Rectal smooth muscle tissue (tissue), 1 donor: ENCODE data around the gene RAD1.
"Not testable (repeated sequence)": the region's sequence is repeated elsewhere in the genome, so short reads cannot be mapped to it uniquely, and the experiment has no call there.

Experiments used
- H3K27ac ChIP-seq: one replicate; pipeline ENCODE4 v1.7.0; 2013; ENCODE audit warnings: low read depth, low read length, inconsistent platforms
- H3K27me3 ChIP-seq: one replicate; pipeline ENCODE4 v1.7.0; 2013; ENCODE audit warnings: low read length; ENCODE audit not compliant: control insufficient read depth, insufficient read depth
- H3K36me3 ChIP-seq: one replicate; pipeline ENCODE4 v1.7.0; 2013; ENCODE audit warnings: low read length; ENCODE audit not compliant: control insufficient read depth, insufficient read depth
- H3K4me1 ChIP-seq: one replicate; pipeline ENCODE4 v1.7.0; 2013; ENCODE audit warnings: low read length; ENCODE audit not compliant: control insufficient read depth, insufficient read depth
- H3K4me3 ChIP-seq: one replicate; pipeline ENCODE4 v1.7.0; 2013; ENCODE audit warnings: low read length
- H3K9ac ChIP-seq: one replicate; pipeline ENCODE4 v1.7.0; 2013; ENCODE audit warnings: low read length

RAD1 gene

GRCh38 chr5:34929134-34929719, 13.9 kb upstream of the RAD1 start, which contains the start of gene DNAJC21:
Gene DNAJC21 (plus strand): TSS chr5:34929559. CDS start chr5:34929820, 261 bp downstream.
- H3K9ac ChIP-seq: peak within 1 kb of the TSS; percentile 90

DNA sequence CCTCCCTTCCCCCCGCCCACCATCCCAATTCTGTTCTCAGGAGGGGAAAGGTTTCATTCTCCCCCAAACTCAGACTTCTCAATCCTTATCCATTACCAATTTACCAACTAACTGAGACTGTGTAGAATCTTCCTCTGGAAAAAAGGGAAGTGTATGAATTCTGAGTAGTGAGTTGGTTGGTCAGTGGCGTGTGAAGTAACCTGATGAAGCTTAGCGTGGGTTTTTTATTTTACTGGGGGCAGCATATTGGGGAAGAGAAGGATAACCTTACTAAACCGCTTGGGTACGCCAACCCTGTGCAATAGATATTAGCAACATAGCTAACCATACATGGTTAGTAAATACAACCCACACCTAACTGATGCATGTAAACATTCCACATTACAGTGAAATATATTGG, 13.0 kb upstream of the RAD1 start:
- peaks cover 7% of the 10 kb centered on the region for H3K4me1 ChIP-seq
- no peaks in the 10 kb centered on the region for H3K27me3 ChIP-seq
- H3K4me3 ChIP-seq: no peak overlapping the region
- no peak overlapping the region for H3K9ac ChIP-seq
- no peak overlapping the region for H3K27ac ChIP-seq
- peaks cover 2% of the 10 kb centered on the region for H3K36me3 ChIP-seq

More at GRCh38 chr5:34929134-34929719, 13.9 kb upstream of the RAD1 start, which contains the start of gene DNAJC21:
- Histone ChIP-seq H3K27ac (peak within 1 kb of the TSS; percentile 89), H3K36me3 (no peaks in the 10 kb centered on the region), H3K4me1 (peaks cover 7% of the 10 kb centered on the region), H3K27me3 (no peaks in the 10 kb centered on the region), H3K4me3 (peak within 1 kb of the TSS; percentile 77)

DNA sequence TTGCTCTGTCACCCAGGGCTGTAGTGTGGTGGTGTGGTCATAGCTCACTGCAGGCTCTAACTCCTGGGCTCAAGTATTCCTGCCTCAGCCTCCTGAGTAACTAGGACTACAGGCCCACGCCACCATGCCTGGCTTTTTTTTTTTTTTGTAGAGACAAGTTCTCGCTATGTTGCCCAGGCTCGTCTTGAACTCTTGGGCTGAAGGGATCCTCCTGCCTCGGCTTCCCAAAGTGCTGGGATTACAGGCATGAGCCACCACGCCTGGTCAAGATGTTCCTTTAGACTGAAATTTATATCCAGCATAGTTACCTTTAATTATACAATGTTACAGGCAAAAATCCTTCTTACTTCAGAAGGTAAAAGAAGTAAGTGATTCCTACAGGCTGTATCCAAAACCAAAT, 12.5 kb upstream of the RAD1 start:
- Histone ChIP-seq H3K27ac (no peak overlapping the region), H3K4me1 (peaks cover 7% of the 10 kb centered on the region), H3K36me3 (peaks cover 3% of the 10 kb centered on the region), H3K4me3 (no peak overlapping the region), H3K27me3 (no peaks in the 10 kb centered on the region), H3K9ac (no peak overlapping the region)

GRCh38 chr5:34926318-34926888, 11.1 kb upstream of the RAD1 start:
- no peak overlapping the region for H3K27ac ChIP-seq
- H3K36me3 ChIP-seq: peaks cover 3% of the 10 kb centered on the region
- no peak overlapping the region for H3K4me3 ChIP-seq
- no peaks in the 10 kb centered on the region for H3K27me3 ChIP-seq
- H3K4me1 ChIP-seq: peaks cover 7% of the 10 kb centered on the region
- no peak overlapping the region for H3K9ac ChIP-seq

- Histone ChIP-seq H3K36me3 (peaks cover 6% of the 10 kb centered on the region), H3K27me3 (no peaks in the 10 kb centered on the region), H3K4me1 (no peaks in the 10 kb centered on the region), H3K27ac (no peak overlapping the region), H3K4me3 (no peak overlapping the region), H3K9ac (no peak overlapping the region)
Observed at GRCh38 chr5:34924462-34924765, 9.1 kb upstream of the RAD1 start.

GRCh38 chr5:34923694-34924461, 8.6 kb upstream of the RAD1 start:
- no peak overlapping the region for H3K27ac ChIP-seq
- peaks cover 6% of the 10 kb centered on the region for H3K36me3 ChIP-seq
- no peaks in the 10 kb centered on the region for H3K4me1 ChIP-seq
- no peaks in the 10 kb centered on the region for H3K27me3 ChIP-seq
- H3K9ac ChIP-seq: no peak overlapping the region
- H3K4me3 ChIP-seq: no peak overlapping the region

DNA sequence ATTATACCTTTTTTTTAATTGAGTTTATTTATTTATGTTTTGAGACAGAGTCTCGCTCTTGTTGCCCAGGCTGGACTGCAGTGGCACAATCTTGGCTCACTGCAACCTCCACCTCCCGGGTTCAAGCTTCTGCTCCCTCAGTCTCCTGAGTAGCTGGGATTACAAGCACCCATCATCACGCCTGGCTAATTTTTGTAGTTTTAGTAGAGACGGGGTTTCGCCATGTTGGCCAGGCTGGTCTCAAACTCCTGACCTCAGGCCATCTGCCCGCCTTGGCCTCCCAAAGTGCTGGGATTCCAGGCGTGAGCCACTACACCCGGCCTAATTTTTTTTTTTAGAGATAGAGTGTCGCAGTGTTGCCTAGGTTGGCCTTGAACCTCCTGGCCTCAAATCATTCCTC, 8.0 kb upstream of the RAD1 start:
- H3K27ac ChIP-seq, H3K27me3 ChIP-seq, H3K4me1 ChIP-seq, H3K9ac ChIP-seq, H3K36me3 ChIP-seq, H3K4me3 ChIP-seq: not testable (repeated sequence)

GRCh38 chr5:34919077-34919476, 3.8 kb upstream of the RAD1 start:
- Histone ChIP-seq H3K27ac (no peak overlapping the region), H3K27me3 (no peaks in the 10 kb centered on the region), H3K9ac (no peak overlapping the region), H3K36me3 (peaks cover 6% of the 10 kb centered on the region), H3K4me3 (no peak overlapping the region), H3K4me1 (peaks cover 10% of the 10 kb centered on the region)

DNA sequence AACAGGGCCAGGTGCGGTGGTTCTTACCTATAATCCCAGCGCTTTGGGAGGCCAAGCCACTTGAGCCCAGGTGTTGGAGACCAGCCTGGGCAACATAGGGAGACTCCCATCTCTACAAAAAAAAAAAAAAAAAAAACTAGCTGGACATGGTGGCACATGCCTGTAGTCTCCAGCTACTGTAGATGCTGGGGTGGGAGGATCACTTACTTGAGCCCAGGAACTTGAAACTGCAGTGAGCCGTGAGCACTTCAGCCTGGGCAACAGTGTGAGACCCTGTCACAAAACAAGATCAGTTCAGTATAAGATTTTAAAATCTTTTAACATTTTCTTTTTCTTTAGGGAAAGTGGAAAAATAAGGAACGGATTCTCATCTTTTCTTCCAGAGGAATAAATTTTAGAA, 2.7 kb upstream of the RAD1 start:
- Histone ChIP-seq H3K4me1 (peaks cover 15% of the 10 kb centered on the region), H3K4me3 (no peak overlapping the region), H3K36me3 (peaks cover 6% of the 10 kb centered on the region), H3K27ac (no peak overlapping the region), H3K9ac (no peak overlapping the region), H3K27me3 (no peaks in the 10 kb centered on the region)

DNA sequence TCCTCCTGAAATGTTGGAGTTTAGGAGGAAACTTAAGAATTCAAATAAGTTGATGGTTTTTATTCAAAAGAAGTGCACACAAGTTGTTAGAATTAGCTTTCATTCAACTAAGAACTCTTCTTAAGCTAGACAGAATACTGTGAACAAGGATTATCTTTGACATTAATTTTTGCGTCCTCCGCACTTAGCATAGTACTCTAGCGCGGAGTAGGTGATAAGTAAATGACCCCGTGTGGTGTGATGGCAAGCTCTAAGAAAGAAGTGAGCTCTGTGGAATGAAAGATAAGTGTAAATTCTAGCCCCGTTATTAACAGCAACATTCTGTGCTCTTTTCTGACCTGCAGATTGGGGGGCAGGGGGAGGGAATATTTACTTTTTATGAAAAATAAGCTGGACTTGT, 1.2 kb upstream of the RAD1 start:
- Histone ChIP-seq H3K27ac (no peak overlapping the region), H3K9ac (peak overlapping the region; percentile 84), H3K4me1 (peaks cover 15% of the 10 kb centered on the region), H3K4me3 (peak overlapping the region; percentile 99), H3K27me3 (no peaks in the 10 kb centered on the region), H3K36me3 (peaks cover 7% of the 10 kb centered on the region)

DNA sequence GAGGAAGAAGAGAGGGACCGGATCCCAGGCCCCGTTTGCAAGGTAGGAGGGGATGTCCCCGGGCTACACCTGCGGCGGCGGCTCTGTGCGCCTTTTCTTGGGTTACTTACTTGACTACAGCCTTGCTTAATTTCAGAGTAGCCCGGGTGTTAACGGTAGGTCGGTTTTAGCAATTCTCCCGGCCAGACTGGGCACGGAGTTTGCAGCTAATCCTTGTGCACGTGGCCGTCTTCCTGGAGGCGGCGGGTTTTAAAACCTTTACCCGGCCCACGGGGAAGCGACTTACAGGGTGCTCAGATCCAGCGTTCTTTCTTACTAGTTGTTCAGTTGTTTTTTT, 520 bp upstream of the RAD1 start:
- Histone ChIP-seq H3K9ac (peak overlapping the region; percentile 84), H3K27ac (peak overlapping the region; percentile 68), H3K4me3 (peak overlapping the region; percentile 99), H3K4me1 (peaks cover 15% of the 10 kb centered on the region), H3K27me3 (no peaks in the 10 kb centered on the region), H3K36me3 (peaks cover 8% of the 10 kb centered on the region)

- H3K27me3 ChIP-seq: no peaks in the 10 kb centered on the region
- peaks cover 15% of the 10 kb centered on the region for H3K4me1 ChIP-seq
- H3K36me3 ChIP-seq: peaks cover 9% of the 10 kb centered on the region
- H3K9ac ChIP-seq: peak overlapping the region; percentile 59
- H3K27ac ChIP-seq: peak overlapping the region; percentile 68
- peak overlapping the region; percentile 99 for H3K4me3 ChIP-seq
Observed at GRCh38 chr5:34914671-34915138, 599 bp downstream of the RAD1 start.

- Histone ChIP-seq H3K27ac (no peak overlapping the region), H3K27me3 (no peaks in the 10 kb centered on the region), H3K9ac (no peak overlapping the region), H3K4me3 (no peak overlapping the region), H3K36me3 (peaks cover 11% of the 10 kb centered on the region), H3K4me1 (peaks cover 15% of the 10 kb centered on the region)
Observed at GRCh38 chr5:34913072-34913471, 2.2 kb downstream of the RAD1 start.
